Omental fat pad (tissue), 4 donors: ENCODE results near the gene TMED7. TPM values are rescaled to one million over a fixed set of nuclear protein-coding genes. Genes with fewer than 3 reads are reported as not detected.

Experiments
- ATAC-seq: fragments of 150-250 bp; one replicate; pipeline ENCODE4 v1.9.1; 2016; ENCODE audit warnings: mild to moderate bottlenecking, moderate library complexity; ENCODE audit not compliant: low FRiP score
- DNase-seq: peaks from one replicate; pipeline ENCODE4 v3.0.0-alpha.2; 2019; ENCODE audit warnings: low spot score
- total RNA-seq, 4 donors: library from RNA; depleted of rRNA; stranded (reverse); fragments of >200 nt; gene quantifications; one replicate each; pipeline ENCODE4 v1.1.0, GENCODE V29; 2016
- TF ChIP-seq, protein P1 (sequence below), 3 donors: fragments of 450-650 bp; IDR thresholded peaks; one replicate each; pipeline ENCODE4 v1.5.1; 2016 to 2017; ENCODE audit warnings: antibody characterized with exemption in 3 of 3, mild to moderate bottlenecking in 3 of 3, moderate library complexity in 2 of 3

The TMED7 gene
- total RNA-seq, 4 donors from 2014 or later, result 73.1 to 88.5 (median 80.3) TPM

GRCh38 chr5:115629903-115630302 lies 4.1 kb upstream of the TMED7 start:
- DNase-seq, result no peak
- ATAC-seq, result no peak
- TF ChIP-seq, protein P1, sequence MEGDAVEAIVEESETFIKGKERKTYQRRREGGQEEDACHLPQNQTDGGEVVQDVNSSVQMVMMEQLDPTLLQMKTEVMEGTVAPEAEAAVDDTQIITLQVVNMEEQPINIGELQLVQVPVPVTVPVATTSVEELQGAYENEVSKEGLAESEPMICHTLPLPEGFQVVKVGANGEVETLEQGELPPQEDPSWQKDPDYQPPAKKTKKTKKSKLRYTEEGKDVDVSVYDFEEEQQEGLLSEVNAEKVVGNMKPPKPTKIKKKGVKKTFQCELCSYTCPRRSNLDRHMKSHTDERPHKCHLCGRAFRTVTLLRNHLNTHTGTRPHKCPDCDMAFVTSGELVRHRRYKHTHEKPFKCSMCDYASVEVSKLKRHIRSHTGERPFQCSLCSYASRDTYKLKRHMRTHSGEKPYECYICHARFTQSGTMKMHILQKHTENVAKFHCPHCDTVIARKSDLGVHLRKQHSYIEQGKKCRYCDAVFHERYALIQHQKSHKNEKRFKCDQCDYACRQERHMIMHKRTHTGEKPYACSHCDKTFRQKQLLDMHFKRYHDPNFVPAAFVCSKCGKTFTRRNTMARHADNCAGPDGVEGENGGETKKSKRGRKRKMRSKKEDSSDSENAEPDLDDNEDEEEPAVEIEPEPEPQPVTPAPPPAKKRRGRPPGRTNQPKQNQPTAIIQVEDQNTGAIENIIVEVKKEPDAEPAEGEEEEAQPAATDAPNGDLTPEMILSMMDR (IDR thresholded peaks at IDR 0.05), result no peak

GRCh38 chr5:115627295-115627865 lies 1.5 kb upstream of the TMED7 start:
- DNase-seq, result no peak
- ATAC-seq, result no peak
- TF ChIP-seq, protein P1 (IDR thresholded peaks at IDR 0.05), result no peak

DNA sequence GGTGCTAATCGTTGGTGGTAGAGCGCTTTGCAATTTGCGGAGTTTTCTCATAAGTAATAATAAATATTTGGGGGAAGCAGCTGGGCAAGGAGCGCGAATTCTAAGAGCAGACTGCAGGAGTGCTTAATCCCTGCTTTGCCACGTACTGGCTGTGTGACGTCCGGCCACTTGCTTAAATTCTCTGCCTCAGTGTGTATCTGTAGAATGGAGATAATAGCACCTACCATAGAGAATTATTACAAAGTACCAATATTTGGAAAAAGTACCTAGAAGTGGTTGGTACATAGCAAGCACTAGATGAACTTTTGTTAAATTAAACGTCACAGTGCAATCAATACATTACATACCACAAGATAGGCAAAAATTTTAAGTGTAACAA lies 598 bp upstream of the TMED7 start:
- TF ChIP-seq, protein P1 (IDR thresholded peaks at IDR 0.05), result no peak
- DNase-seq (no peak), ATAC-seq (no peak)

DNA sequence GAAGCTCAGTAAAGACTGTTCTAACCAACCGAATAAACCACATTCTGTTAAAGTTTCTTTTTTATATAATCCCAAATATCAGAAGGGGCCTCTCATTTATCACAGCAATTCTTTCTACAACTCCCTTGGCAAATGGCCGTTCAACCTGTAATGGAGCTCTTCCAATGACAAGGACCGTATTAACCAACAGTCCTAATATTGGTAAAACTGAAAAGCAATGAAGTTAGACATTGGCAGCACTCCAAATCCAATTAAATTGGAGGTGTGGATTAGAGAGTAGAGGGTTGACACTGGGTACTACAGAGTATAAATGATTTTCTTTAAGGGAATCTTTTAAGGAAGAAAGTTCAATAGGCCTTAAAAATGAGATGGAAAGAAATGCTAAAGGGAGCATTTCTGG lies 842 bp downstream of the TMED7 start:
- no peak for DNase-seq
- ATAC-seq, result no peak
- TF ChIP-seq, protein P1 (IDR thresholded peaks at IDR 0.05), result no peak

- DNase-seq, result no peak
- TF ChIP-seq, protein P1 (IDR thresholded peaks at IDR 0.05), result no peak
- no peak for ATAC-seq
Measured at GRCh38 chr5:115623658-115624057, 2.2 kb downstream of the TMED7 start.

GRCh38 chr5:115621365-115621900 lies 4.4 kb downstream of the TMED7 start:
- TF ChIP-seq, protein P1 (IDR thresholded peaks at IDR 0.05), result no peak
- DNase-seq, result no peak
- no peak for ATAC-seq

GRCh38 chr5:115616892-115617291 lies 8.9 kb downstream of the TMED7 start:
- TF ChIP-seq, protein P1 (IDR thresholded peaks at IDR 0.05), result no peak
- ATAC-seq, result no peak
- DNase-seq, result no peak
